B cell (primary cell): ENCODE measurements around the gene RNF212. TPM values are rescaled to one million over a fixed set of nuclear protein-coding genes. Genes with fewer than 3 reads are reported as not detected.

ENCODE experiments used
- ATAC-seq: fragments of 200-7000 bp; cut with Tn5 transposase; one replicate; pipeline ENCODE4 v1.10.0; 2021; ENCODE audit warnings: low read depth, mild to moderate bottlenecking, moderate number of reproducible peaks, moderate library complexity
- CTCF ChIA-PET: fragments of 350-600 bp; sonication (Branson Sonifier 250); formaldehyde crosslinking; loops from one replicate; lab custom pipeline; 2021; ENCODE audit warnings: antibody characterized with exemption, inconsistent platforms; lab: Charles Lee
- POLR2A ChIA-PET: fragments of 350-600 bp; sonication (Branson Sonifier 250); formaldehyde crosslinking; loops from one replicate; lab custom pipeline; 2021; ENCODE audit warnings: antibody characterized with exemption; lab: Charles Lee
- DNase-seq: peaks from one replicate; pipeline ENCODE4 v3.0.0; 2013
- H2AFZ ChIP-seq: 2 replicates; pipeline ENCODE4 v1.6.1; 2012; ENCODE audit warnings: mild to moderate bottlenecking, low read depth, low read length; ENCODE audit not compliant: insufficient read depth, poor library complexity, severe bottlenecking
- H3K27ac ChIP-seq, 2 donors: 1 replicate in 1 of 2; 2 replicates in 1 of 2; pipeline ENCODE4 v1.5.1; 2012 to 2013; ENCODE audit warnings: low read length in 2 of 2, mild to moderate bottlenecking in 2 of 2, moderate library complexity in 1 of 2
- H3K27me3 ChIP-seq, 4 experiments: fragments of 200-600 bp in 1 of 4; sonication (generic) in 1 of 4; replicated peaks in 1 of 4; 1 replicate in 2 of 4; 2 replicates in 2 of 4; pipeline versions ENCODE4 v1.6.1 to v1.7.0; 2013 to 2016; ENCODE audit warnings: low read length in 3 of 4, mild to moderate bottlenecking in 2 of 4, mixed read lengths in 1 of 4, moderate library complexity in 1 of 4; ENCODE audit not compliant: insufficient read depth in 4 of 4, control insufficient read depth in 3 of 4; ENCODE audit errors: control extremely low read depth in 1 of 4
- H3K36me3 ChIP-seq, 2 experiments: replicated peaks in 1 of 2; 1 replicate in 1 of 2; 2 replicates in 1 of 2; pipeline versions ENCODE4 v1.6.1 to v1.7.1; 2013; ENCODE audit warnings: low read length in 1 of 2; ENCODE audit not compliant: insufficient read depth in 2 of 2, control insufficient read depth in 1 of 2; ENCODE audit errors: control extremely low read depth in 1 of 2, extremely low read depth in 1 of 2
- H3K4me1 ChIP-seq, 2 donors: fragments of 200-600 bp in 1 of 2; sonication (generic) in 1 of 2; 1 replicate in 1 of 2; 2 replicates in 1 of 2; pipeline versions ENCODE4 v1.5.1 to v1.6.1; 2013 to 2017; ENCODE audit warnings: low read length in 2 of 2; ENCODE audit not compliant: control insufficient read depth in 2 of 2, insufficient read depth in 2 of 2
- H3K4me2 ChIP-seq: replicated peaks from 2 replicates; pipeline ENCODE3; 2012; ENCODE audit warnings: mild to moderate bottlenecking, low read depth, low read length; ENCODE audit not compliant: poor library complexity, severe bottlenecking
- H3K4me3 ChIP-seq, 5 experiments: fragments of 200-600 bp in 1 of 5; sonication (generic) in 1 of 5; 1 replicate in 3 of 5; 2 replicates in 2 of 5; pipeline versions ENCODE4 v1.5.1 to v1.7.0; 2011 to 2016; ENCODE audit warnings: low read length in 4 of 5, mild to moderate bottlenecking in 4 of 5, low read depth in 2 of 5, control low read depth in 1 of 5, moderate library complexity in 1 of 5; ENCODE audit not compliant: insufficient read depth in 1 of 5; ENCODE audit errors: control extremely low read depth in 1 of 5, extremely low read depth in 1 of 5
- H3K79me2 ChIP-seq: fragments of 200-600 bp; sonication (generic); one replicate; pipeline ENCODE4 v1.6.0; 2016; ENCODE audit warnings: low read length; ENCODE audit not compliant: control insufficient read depth, insufficient read depth
- H3K9ac ChIP-seq: fragments of 200-600 bp; sonication (generic); 2 replicates; pipeline ENCODE4 v1.6.1; 2017; ENCODE audit warnings: mild to moderate bottlenecking, low read length, moderate library complexity
- H3K9me3 ChIP-seq, 3 donors: one replicate each; pipeline versions ENCODE4 v1.6.1 to v1.7.1; 2013; ENCODE audit warnings: low read length in 2 of 3; ENCODE audit not compliant: control insufficient read depth in 2 of 3, insufficient read depth in 1 of 3; ENCODE audit errors: control extremely low read depth in 1 of 3
- H4K20me1 ChIP-seq: 2 replicates; pipeline ENCODE4 v1.6.0; 2012; ENCODE audit warnings: mild to moderate bottlenecking, low read length; ENCODE audit not compliant: insufficient read depth, control insufficient read depth, poor library complexity, severe bottlenecking
- H3K27ac Mint-ChIP-seq: one replicate; pipeline ENCODE4 v1.8.0; 2021; ENCODE audit warnings: mixed read lengths
- H3K27me3 Mint-ChIP-seq: one replicate; pipeline ENCODE4 v1.8.0; 2021; ENCODE audit warnings: mixed read lengths
- H3K4me1 Mint-ChIP-seq: one replicate; pipeline ENCODE4 v1.8.0; 2021; ENCODE audit warnings: mixed read lengths
- H3K4me3 Mint-ChIP-seq: one replicate; pipeline ENCODE4 v1.8.0; 2021; ENCODE audit warnings: mixed read lengths
- H3K9me3 Mint-ChIP-seq: one replicate; pipeline ENCODE4 v1.8.0; 2022; ENCODE audit warnings: mixed read lengths; ENCODE audit not compliant: insufficient read depth
- CTCF ChIP-seq: fragments of 200-600 bp; IDR thresholded peaks from one replicate; pipeline ENCODE4 v1.8.0; 2022; ENCODE audit warnings: antibody characterized with exemption, mild to moderate bottlenecking
- EZH2 ChIP-seq: IDR thresholded peaks from 2 replicates; pipeline ENCODE4 v1.6.1; 2012; ENCODE audit warnings: borderline replicate concordance, low read depth, mild to moderate bottlenecking, moderate library complexity, low read length; ENCODE audit not compliant: insufficient read depth, poor library complexity, severe bottlenecking
- WGBS: methylation state at CpG from one replicate; pipeline ENCODE4 v1.1.5; 2013; ENCODE audit warnings: missing lambda C conversion rate; ENCODE audit not compliant: insufficient coverage; 5-methylcytosine and 5-hydroxymethylcytosine counted together
- intact Hi-C: fragments of 100-400 bp; cut with micrococcal nuclease; formaldehyde crosslinking; loops from one replicate; pipeline ENCODE4 v1.10.0; 2022
- polyA plus RNA-seq: library from polyadenylated mRNA; depleted of rRNA; stranded (reverse); fragments of >200 nt; gene quantifications from 2 replicates; pipeline ENCODE4 v1.2.3, GENCODE V29; 2012
- total RNA-seq, 2 donors: library from RNA; stranded (reverse); fragments of 120-200 nt in 1 of 2; gene quantifications; 1 replicate in 1 of 2; 2 replicates in 1 of 2; pipeline versions ENCODE4 v1.2.3 to v1.2.4, GENCODE V29; 2013 to 2022

Gene RNF212
- total and polyA plus RNA-seq, 2 donors (not counting 1 experiment from before 2014, with no cell fraction given) = 2.1 to 5.9 TPM

GRCh38 chr4:1154126-1154522, 40.8 kb upstream of the RNF212 start:
- Histone ChIP-seq H3K9me3 (peaks cover 0 to 27% (median 11%) of the 10 kb centered on the region in 3 donors), H3K4me3 (no peak overlapping the region), H3K79me2 (no peaks in the 10 kb centered on the region), H3K27me3 (no peaks in the 10 kb centered on the region), H3K4me2 (no peak overlapping the region), H3K27ac (no peak overlapping the region), H4K20me1 (no peaks in the 10 kb centered on the region), H3K36me3 (no peaks in the 10 kb centered on the region), H3K9ac (no peak overlapping the region), H2AFZ (no peak overlapping the region), H3K4me1 (peaks cover 8 to 9% of the 10 kb centered on the region in 2 donors)
- no peak for TF ChIP-seq EZH2
- no peak for TF ChIP-seq CTCF
- POLR2A ChIA-PET = no interaction called here
- peaks cover 22% of the 10 kb centered on the region for H3K27me3 Mint-ChIP-seq
- H3K4me1 Mint-ChIP-seq = no peaks in the 10 kb centered on the region
- CTCF ChIA-PET = no interaction called here
- peaks cover 3% of the 10 kb centered on the region for H3K9me3 Mint-ChIP-seq
- no peak overlapping the region for H3K27ac Mint-ChIP-seq
- ATAC-seq (no peak), DNase-seq (no peak)
- intact Hi-C loops = no loop called here
- H3K4me3 Mint-ChIP-seq = no peak overlapping the region
- WGBS = 68% methylated on average over 5 of the region's 7 CpGs

GRCh38 chr4:1153567-1154090, 40.3 kb upstream of the RNF212 start:
- ChIA-PET POLR2A (no interaction called here), CTCF (no interaction called here)
- ATAC-seq = no peak
- DNase-seq = no peak
- no peak overlapping the region for H3K9ac ChIP-seq
- H3K27ac ChIP-seq = no peak overlapping the region
- intact Hi-C loops = no loop called here
- no peaks in the 10 kb centered on the region for H3K36me3 ChIP-seq
- no peaks in the 10 kb centered on the region for H3K79me2 ChIP-seq
- no peak overlapping the region for H2AFZ ChIP-seq
- Mint-ChIP-seq H3K4me3 (no peak overlapping the region), H3K27ac (no peak overlapping the region), H3K9me3 (peaks cover 3% of the 10 kb centered on the region), H3K4me1 (no peaks in the 10 kb centered on the region), H3K27me3 (peaks cover 22% of the 10 kb centered on the region)
- no peak for TF ChIP-seq EZH2
- TF ChIP-seq CTCF = no peak
- H4K20me1 ChIP-seq = no peaks in the 10 kb centered on the region
- 87% methylated on average over 7 of the region's 11 CpGs for WGBS
- H3K9me3 ChIP-seq = peaks cover 0 to 27% (median 10%) of the 10 kb centered on the region in 3 donors
- no peak overlapping the region for H3K4me3 ChIP-seq
- H3K27me3 ChIP-seq = no peaks in the 10 kb centered on the region
- H3K4me2 ChIP-seq = no peak overlapping the region
- H3K4me1 ChIP-seq = peaks cover 8 to 9% of the 10 kb centered on the region in 2 donors
